ENCODE measurements around the gene HOPX. TPM values are rescaled to one million over a fixed set of nuclear protein-coding genes. Genes with fewer than 3 reads are reported as not detected.

HOPX gene
- total and polyA plus RNA-seq, 10 donors = 6.0 to 26.0 (median 8.0) TPM

- DNase-seq = no peak
- intact Hi-C loops (cut with DNase I; ENCODE audit: low total_unique reads) = no loop called here
- no peaks in the 10 kb centered on the region for H3K9me3 ChIP-seq
- H3K4me3 ChIP-seq = no peak overlapping the region
- no peaks in the 10 kb centered on the region for H3K36me3 ChIP-seq
- peak overlapping the region in 5 of 8 donors; percentile 2 to 50 (median 24) for H3K27ac ChIP-seq
- H3K27me3 ChIP-seq (replicated peaks in 1 of 7) = no peaks in the 10 kb centered on the region
- peaks cover 0 to 9% (median 0%) of the 10 kb centered on the region in 6 donors for H3K4me1 ChIP-seq
- 71 to 81% (median 75%) methylated on average over 7 of the region's 7 CpGs for WGBS, 5 donors
- no peak for TF ChIP-seq POLR2A (IDR thresholded peaks at IDR 0.05)
Observed at GRCh38 chr4:56704089-56704871, 23.2 kb upstream of the HOPX start.

- intact Hi-C loops (cut with DNase I; ENCODE audit: low total_unique reads) = no loop called here
- Histone ChIP-seq H3K9me3 (no peaks in the 10 kb centered on the region), H3K27me3 (replicated peaks in 1 of 7) (no peaks in the 10 kb centered on the region), H3K4me3 (no peak overlapping the region), H3K27ac (no peak overlapping the region), H3K4me1 (peaks cover 0 to 9% (median 0%) of the 10 kb centered on the region in 6 donors), H3K36me3 (no peaks in the 10 kb centered on the region)
- 77 to 85% (median 79%) methylated on average over 5 of the region's 5 CpGs for WGBS, 5 donors
- no peak for DNase-seq
- TF ChIP-seq, protein P1, sequence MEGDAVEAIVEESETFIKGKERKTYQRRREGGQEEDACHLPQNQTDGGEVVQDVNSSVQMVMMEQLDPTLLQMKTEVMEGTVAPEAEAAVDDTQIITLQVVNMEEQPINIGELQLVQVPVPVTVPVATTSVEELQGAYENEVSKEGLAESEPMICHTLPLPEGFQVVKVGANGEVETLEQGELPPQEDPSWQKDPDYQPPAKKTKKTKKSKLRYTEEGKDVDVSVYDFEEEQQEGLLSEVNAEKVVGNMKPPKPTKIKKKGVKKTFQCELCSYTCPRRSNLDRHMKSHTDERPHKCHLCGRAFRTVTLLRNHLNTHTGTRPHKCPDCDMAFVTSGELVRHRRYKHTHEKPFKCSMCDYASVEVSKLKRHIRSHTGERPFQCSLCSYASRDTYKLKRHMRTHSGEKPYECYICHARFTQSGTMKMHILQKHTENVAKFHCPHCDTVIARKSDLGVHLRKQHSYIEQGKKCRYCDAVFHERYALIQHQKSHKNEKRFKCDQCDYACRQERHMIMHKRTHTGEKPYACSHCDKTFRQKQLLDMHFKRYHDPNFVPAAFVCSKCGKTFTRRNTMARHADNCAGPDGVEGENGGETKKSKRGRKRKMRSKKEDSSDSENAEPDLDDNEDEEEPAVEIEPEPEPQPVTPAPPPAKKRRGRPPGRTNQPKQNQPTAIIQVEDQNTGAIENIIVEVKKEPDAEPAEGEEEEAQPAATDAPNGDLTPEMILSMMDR (IDR thresholded peaks at IDR 0.05 in 8 of 11, conservative IDR thresholded peaks at IDR 0.05 in 3 of 11) = no peak
- TF ChIP-seq POLR2AphosphoS5 (IDR thresholded peaks at IDR 0.05) (no peak), POLR2A (IDR thresholded peaks at IDR 0.05) (no peak)
Observed at GRCh38 chr4:56703378-56703777, 22.3 kb upstream of the HOPX start.

DNA sequence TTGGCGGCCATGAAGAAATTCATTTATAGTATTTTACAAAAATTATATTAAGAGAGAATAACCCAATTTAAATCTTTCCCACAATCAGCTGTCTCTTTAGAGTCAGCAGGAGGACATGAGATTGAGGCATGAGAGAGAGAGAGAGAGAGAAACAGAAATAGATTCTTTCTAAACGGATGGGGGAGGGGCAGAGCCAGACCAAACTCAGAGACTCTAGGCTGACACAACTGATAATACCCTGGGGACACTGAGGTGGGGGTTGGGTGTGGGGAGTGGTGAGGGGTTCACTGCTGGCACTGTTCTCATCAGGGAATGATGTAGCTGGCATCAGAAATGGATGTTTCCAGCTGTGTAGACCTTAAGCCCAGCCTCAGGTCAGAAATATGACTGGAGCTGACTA, 20.5 kb upstream of the HOPX start:
- Histone ChIP-seq H3K4me3 (no peak overlapping the region), H3K27ac (no peak overlapping the region), H3K36me3 (no peaks in the 10 kb centered on the region), H3K27me3 (replicated peaks in 1 of 7) (no peaks in the 10 kb centered on the region), H3K9me3 (no peaks in the 10 kb centered on the region), H3K4me1 (peaks cover 0 to 9% (median 0%) of the 10 kb centered on the region in 6 donors)
- WGBS, 5 donors = 59 to 83% (median 68%) methylated on average over 2 of the region's 2 CpGs
- intact Hi-C loops (cut with DNase I; ENCODE audit: low total_unique reads) = no loop called here
- DNase-seq = no peak
- TF ChIP-seq POLR2A (IDR thresholded peaks at IDR 0.05) (no peak), POLR2AphosphoS5 (IDR thresholded peaks at IDR 0.05) (no peak)

GRCh38 chr4:56701161-56701480, 20.0 kb upstream of the HOPX start:
- no peaks in the 10 kb centered on the region for H3K36me3 ChIP-seq
- no peaks in the 10 kb centered on the region for H3K27me3 ChIP-seq (replicated peaks in 1 of 7)
- H3K4me3 ChIP-seq = no peak overlapping the region
- H3K27ac ChIP-seq = no peak overlapping the region
- TF ChIP-seq POLR2A (IDR thresholded peaks at IDR 0.05) (no peak), POLR2AphosphoS5 (IDR thresholded peaks at IDR 0.05) (no peak)
- TF ChIP-seq, protein P1 (IDR thresholded peaks at IDR 0.05 in 8 of 11, conservative IDR thresholded peaks at IDR 0.05 in 3 of 11) = no peak
- intact Hi-C loops (cut with DNase I; ENCODE audit: low total_unique reads) = no loop called here
- no peaks in the 10 kb centered on the region for H3K9me3 ChIP-seq
- H3K4me1 ChIP-seq = peaks cover 0 to 9% (median 0%) of the 10 kb centered on the region in 6 donors
- no peak for DNase-seq
- 55 to 87% (median 73%) methylated on average over 4 of the region's 4 CpGs for WGBS, 5 donors

- WGBS, 5 donors = 65 to 87% (median 68%) methylated on average over 2 of the region's 2 CpGs
- intact Hi-C loops (cut with DNase I; ENCODE audit: low total_unique reads) = no loop called here
- Histone ChIP-seq H3K27me3 (replicated peaks in 1 of 7) (no peaks in the 10 kb centered on the region), H3K27ac (no peak overlapping the region), H3K9me3 (no peaks in the 10 kb centered on the region), H3K36me3 (no peaks in the 10 kb centered on the region), H3K4me1 (peaks cover 0 to 9% (median 0%) of the 10 kb centered on the region in 6 donors), H3K4me3 (no peak overlapping the region)
- TF ChIP-seq, protein P1 (IDR thresholded peaks at IDR 0.05 in 8 of 11, conservative IDR thresholded peaks at IDR 0.05 in 3 of 11) = no peak
- TF ChIP-seq POLR2AphosphoS5 (IDR thresholded peaks at IDR 0.05) (no peak), POLR2A (IDR thresholded peaks at IDR 0.05) (no peak)
- no peak for DNase-seq
Observed at GRCh38 chr4:56699537-56700105, 18.5 kb upstream of the HOPX start.

All from spleen (tissue), 11 donors.